Right lobe of liver (tissue), 6 donors: ENCODE measurements around the gene EIF4EBP3. TPM values are rescaled to one million over a fixed set of nuclear protein-coding genes. Genes with fewer than 3 reads are reported as not detected.

Experiments
- ATAC-seq, 4 donors: fragments of 200-7000 bp; cut with Tn5 transposase; one replicate each; pipeline ENCODE4 v1.9.1; 2020; ENCODE audit warnings: mild to moderate bottlenecking in 4 of 4, moderate library complexity in 4 of 4
- DNase-seq, 3 donors: peaks; one replicate each; pipeline ENCODE4 v3.0.0-alpha.2; 2020
- H3K27ac ChIP-seq, 3 donors: fragments of 200-600 bp; one replicate each; pipeline ENCODE4 v1.8.0; 2022
- H3K27me3 ChIP-seq, 2 donors: fragments of 200-600 bp; one replicate each; pipeline ENCODE4 v1.8.0; 2022
- H3K36me3 ChIP-seq, 4 donors: fragments of 200-600 bp; sonication (generic) in 1 of 4; one replicate each; pipeline versions ENCODE4 v1.5.1 to v1.8.0; 2017 to 2022; ENCODE audit warnings: control low read depth in 1 of 4
- H3K4me1 ChIP-seq, 4 donors: fragments of 200-600 bp; sonication (generic) in 1 of 4; one replicate each; pipeline versions ENCODE4 v1.5.1 to v1.8.0; 2017 to 2022; ENCODE audit warnings: control low read depth in 1 of 4
- H3K4me3 ChIP-seq, 3 donors: fragments of 200-600 bp; one replicate each; pipeline ENCODE4 v1.8.0; 2022
- H3K9me3 ChIP-seq, 4 donors: fragments of 200-600 bp; sonication (generic) in 1 of 4; one replicate each; pipeline versions ENCODE4 v1.5.1 to v1.8.0; 2017 to 2022; ENCODE audit warnings: control low read depth in 1 of 4
- CTCF ChIP-seq, 4 donors: fragments of 200-600 bp in 3 of 4; fragments of 450-650 bp in 1 of 4; IDR thresholded peaks; one replicate each; pipeline versions ENCODE4 v1.5.1 to v1.8.0; 2016 to 2022; ENCODE audit warnings: antibody characterized with exemption in 4 of 4, mild to moderate bottlenecking in 2 of 4
- POLR2A ChIP-seq: fragments of 450-650 bp; IDR thresholded peaks from one replicate; pipeline ENCODE4 v1.6.1; 2017; ENCODE audit warnings: antibody characterized with exemption, mild to moderate bottlenecking
- WGBS: methylation state at CpG from one replicate; pipeline ENCODE4 v1.1.6; 2018; ENCODE audit warnings: low coverage, low lambda C conversion rate; ENCODE audit not compliant: insufficient coverage; ENCODE audit errors: missing lambda C conversion rate; 5-methylcytosine and 5-hydroxymethylcytosine counted together
- intact Hi-C, 2 donors: fragments of 100-400 bp; cut with DNase I; formaldehyde crosslinking; loops; one replicate each; pipeline versions ENCODE4 v1.11.2 to v1.14.1; 2022
- total RNA-seq, 6 experiments: library from RNA; depleted of rRNA in 2 of 6; stranded (reverse); fragments of >200 nt in 2 of 6; fragmentation: NEBNext Ultra II Directional in 3 of 6; extraction: Animal tissue kit (Norgen Biotek cat#: 25700) in 3 of 6; gene quantifications; one replicate each; pipeline versions ENCODE4 v1.1.0 to v1.2.4, GENCODE V29; 2016 to 2023
- donor health status: DM: no; HTN: yes; CAD: no.
- donor health status: DM: no; HTN: no; CAD: no.
- donor health status: DM: no; HTN: no; CAD: no.
- donor health status: DM: no; HTN: yes; CAD: no.
- donor health status: DM: no; HTN: yes; CAD: no.

The EIF4EBP3 gene
- total RNA-seq, 6 experiments from 2014 or later, result 10.7 to 19.5 (median 13.6) TPM

- DNase-seq, result no peak
- Histone ChIP-seq H3K9me3 (no peaks in the 10 kb centered on the region), H3K27ac (no peak overlapping the region), H3K36me3 (peaks cover 0 to 25% (median 8%) of the 10 kb centered on the region in 4 donors), H3K4me3 (no peak overlapping the region), H3K4me1 (peaks cover 0 to 33% (median 20%) of the 10 kb centered on the region in 4 donors), H3K27me3 (no peaks in the 10 kb centered on the region)
- TF ChIP-seq CTCF (IDR thresholded peaks at IDR 0.05) (no peak), POLR2A (no peak)
- WGBS, result 100% methylated on average over 1 of the region's 4 CpGs
- intact Hi-C loops, result no loop called here
- ATAC-seq, result no peak
Observed at GRCh38 chr5:140551872-140552271, 4.4 kb downstream of the EIF4EBP3 start.

GRCh38 chr5:140553657-140554056, 6.2 kb downstream of the EIF4EBP3 start:
- no peaks in the 10 kb centered on the region for H3K9me3 ChIP-seq
- peaks cover 0 to 34% (median 21%) of the 10 kb centered on the region in 4 donors for H3K4me1 ChIP-seq
- WGBS, result 68% methylated on average over 2 of the region's 2 CpGs
- no peak overlapping the region for H3K27ac ChIP-seq
- H3K27me3 ChIP-seq, result no peaks in the 10 kb centered on the region
- peaks cover 0 to 25% (median 8%) of the 10 kb centered on the region in 4 donors for H3K36me3 ChIP-seq
- intact Hi-C loops, result no loop called here
- no peak overlapping the region for H3K4me3 ChIP-seq
- TF ChIP-seq CTCF (IDR thresholded peaks at IDR 0.05) (no peak), POLR2A (no peak)
- DNase-seq, result no peak
- ATAC-seq, result no peak

- peaks cover 0 to 21% (median 8%) of the 10 kb centered on the region in 4 donors for H3K36me3 ChIP-seq
- TF ChIP-seq POLR2A, result no peak
- H3K9me3 ChIP-seq, result no peaks in the 10 kb centered on the region
- peaks cover 0 to 36% (median 18%) of the 10 kb centered on the region in 4 donors for H3K4me1 ChIP-seq
- H3K4me3 ChIP-seq, result no peak overlapping the region
- no peak for DNase-seq
- no peaks in the 10 kb centered on the region for H3K27me3 ChIP-seq
- WGBS, result 36% methylated on average over 2 of the region's 2 CpGs
- no peak for ATAC-seq
- H3K27ac ChIP-seq, result no peak overlapping the region
- intact Hi-C loops, result no loop called here
Observed at GRCh38 chr5:140554454-140554853, 7.0 kb downstream of the EIF4EBP3 start.

GRCh38 chr5:140555747-140556312, 8.4 kb downstream of the EIF4EBP3 start:
- ATAC-seq, result no peak
- no peaks in the 10 kb centered on the region for H3K9me3 ChIP-seq
- H3K4me3 ChIP-seq, result peak overlapping the region in 2 of 3 donors; percentile 81 to 84
- intact Hi-C loops, result no loop called here
- peak overlapping the region in 1 of 3 donors; percentile 92 for H3K27ac ChIP-seq
- DNase-seq, result no peak
- WGBS, result 57% methylated on average over 1 of the region's 1 CpG
- peaks cover 0 to 46% (median 21%) of the 10 kb centered on the region in 4 donors for H3K4me1 ChIP-seq
- peaks cover 0 to 10% (median 3%) of the 10 kb centered on the region in 4 donors for H3K36me3 ChIP-seq
- TF ChIP-seq POLR2A (no peak), CTCF (IDR thresholded peaks at IDR 0.05) (no peak)
- no peaks in the 10 kb centered on the region for H3K27me3 ChIP-seq

GRCh38 chr5:140556438-140556837, 9.0 kb downstream of the EIF4EBP3 start:
- ATAC-seq (no peak), DNase-seq (no peak)
- Histone ChIP-seq H3K27ac (peak overlapping the region; percentile 81 to 92 (median 84)), H3K4me3 (peak overlapping the region; percentile 71 to 84 (median 81)), H3K27me3 (no peaks in the 10 kb centered on the region), H3K36me3 (peaks cover 0 to 4% (median 1%) of the 10 kb centered on the region in 4 donors), H3K4me1 (peaks cover 0 to 50% (median 23%) of the 10 kb centered on the region in 4 donors), H3K9me3 (no peaks in the 10 kb centered on the region)
- intact Hi-C loops, result no loop called here
- TF ChIP-seq CTCF (IDR thresholded peaks at IDR 0.05), result no peak
- no peak for TF ChIP-seq POLR2A
- 6% methylated on average over 6 of the region's 6 CpGs for WGBS
